Upper lobe of left lung (tissue), 6 donors: ENCODE results near the gene PDRG1. TPM values are rescaled to one million over a fixed set of nuclear protein-coding genes. Genes with fewer than 3 reads are reported as not detected.

Source experiments
- ATAC-seq, 2 donors: fragments of 200-7000 bp; cut with Tn5 transposase; one replicate each; pipeline ENCODE4 v1.9.1; 2022; ENCODE audit warnings: mild to moderate bottlenecking in 2 of 2, moderate library complexity in 2 of 2; ENCODE audit not compliant: low FRiP score in 2 of 2
- DNase-seq, 2 donors: peaks; one replicate each; pipeline ENCODE4 v3.0.0-alpha.2; 2019 to 2020
- H3K27ac ChIP-seq, 4 donors: fragments of 200-600 bp; sonication (generic); one replicate each; pipeline ENCODE4 v1.5.1; 2016 to 2019
- H3K27me3 ChIP-seq, 4 donors: fragments of 200-600 bp; sonication (generic); one replicate each; pipeline ENCODE4 v1.5.1; 2017 to 2019
- H3K36me3 ChIP-seq, 4 donors: fragments of 200-600 bp; sonication (generic); one replicate each; pipeline ENCODE4 v1.5.1; 2016 to 2019
- H3K4me1 ChIP-seq, 4 donors: fragments of 200-600 bp; sonication (generic); one replicate each; pipeline ENCODE4 v1.5.1; 2018 to 2019
- H3K4me3 ChIP-seq, 4 donors: fragments of 200-600 bp; sonication (generic); one replicate each; pipeline ENCODE4 v1.5.1; 2017 to 2019; ENCODE audit warnings: mild to moderate bottlenecking in 2 of 4, moderate library complexity in 1 of 4
- H3K9me3 ChIP-seq, 4 donors: fragments of 200-600 bp; sonication (generic); one replicate each; pipeline ENCODE4 v1.5.1; 2018 to 2019
- CTCF ChIP-seq, 6 experiments: fragments of 450-650 bp in 4 of 6; fragments of 200-600 bp in 2 of 6; sonication (generic) in 2 of 6; IDR thresholded peaks; one replicate each; pipeline ENCODE4 v1.5.1; 2016 to 2019; ENCODE audit warnings: antibody characterized with exemption in 6 of 6
- EP300 ChIP-seq, 4 donors: sonication (generic); formaldehyde crosslinking; IDR thresholded peaks; one replicate each; pipeline ENCODE4 v1.5.1; 2017; ENCODE audit warnings: antibody characterized with exemption in 4 of 4, control low read depth in 2 of 4
- POLR2A ChIP-seq, 4 donors: fragments of 450-650 bp; IDR thresholded peaks; one replicate each; pipeline ENCODE4 v1.5.1; 2016 to 2017; ENCODE audit warnings: antibody characterized with exemption in 4 of 4, mild to moderate bottlenecking in 2 of 4
- POLR2AphosphoS5 ChIP-seq, 2 donors: sonication (generic); formaldehyde crosslinking; IDR thresholded peaks; one replicate each; pipeline ENCODE4 v1.5.1; 2017; ENCODE audit warnings: antibody characterized with exemption in 2 of 2
- WGBS, 2 donors: methylation state at CpG; one replicate each; pipeline ENCODE4 v1.1.5; 2017 to 2018; 5-methylcytosine and 5-hydroxymethylcytosine counted together
- total RNA-seq, 6 donors: library from RNA; depleted of rRNA in 4 of 6; stranded (reverse); fragments of >200 nt in 4 of 6; gene quantifications; one replicate each; pipeline versions ENCODE4 v1.1.0 to v1.2.1, GENCODE V29; 2016 to 2021
- donor health status: DM: no; HTN: no; CAD: no; lungs with moderate emphysema.
- donor health status: DM: no; HTN: yes; CAD: no; lungs with severe emphysema.

PDRG1 gene
- total RNA-seq, 6 donors from 2014 or later: 3.0 to 11.8 (median 7.9) TPM

- no peak overlapping the region for H3K4me3 ChIP-seq
- ATAC-seq: no peak
- no peaks in the 10 kb centered on the region for H3K9me3 ChIP-seq
- no peaks in the 10 kb centered on the region for H3K4me1 ChIP-seq
- 82 to 85% methylated on average over 7 of the region's 7 CpGs for WGBS, 2 donors
- no peaks in the 10 kb centered on the region for H3K27me3 ChIP-seq
- no peak for DNase-seq
- TF ChIP-seq POLR2A (IDR thresholded peaks at IDR 0.05) (no peak), POLR2AphosphoS5 (IDR thresholded peaks at IDR 0.05) (no peak)
- H3K27ac ChIP-seq: no peak overlapping the region
- no peaks in the 10 kb centered on the region for H3K36me3 ChIP-seq
These were observed 36.2 kb downstream of the PDRG1 start for GRCh38 chr20:31915491-31916280.

- no peak for DNase-seq
- no peak for TF ChIP-seq POLR2A (IDR thresholded peaks at IDR 0.05)
- no peak for TF ChIP-seq POLR2AphosphoS5 (IDR thresholded peaks at IDR 0.05)
- TF ChIP-seq EP300 (IDR thresholded peaks at IDR 0.05): no peak
- no peak for TF ChIP-seq CTCF (IDR thresholded peaks at IDR 0.05)
- 79 to 81% methylated on average over 5 of the region's 5 CpGs for WGBS, 2 donors
These were observed 37.7 kb downstream of the PDRG1 start for GRCh38 chr20:31914170-31914569.

GRCh38 chr20:31913431-31914157 is 38.3 kb downstream of the PDRG1 start:
- 66 to 67% methylated on average over 10 to 12 of the region's 15 CpGs for WGBS, 2 donors
- TF ChIP-seq CTCF (IDR thresholded peaks at IDR 0.05) (no peak), EP300 (IDR thresholded peaks at IDR 0.05) (no peak), POLR2AphosphoS5 (IDR thresholded peaks at IDR 0.05) (no peak)
- peak in 1 of 2 donors; percentile 51 for DNase-seq

More at GRCh38 chr20:31914170-31914569, 37.7 kb downstream of the PDRG1 start:
- ATAC-seq: no peak
- no peak overlapping the region for H3K4me3 ChIP-seq
- H3K4me1 ChIP-seq: no peaks in the 10 kb centered on the region
- no peaks in the 10 kb centered on the region for H3K9me3 ChIP-seq
- H3K27me3 ChIP-seq: no peaks in the 10 kb centered on the region
- H3K27ac ChIP-seq: no peak overlapping the region
- H3K36me3 ChIP-seq: no peaks in the 10 kb centered on the region

DNA sequence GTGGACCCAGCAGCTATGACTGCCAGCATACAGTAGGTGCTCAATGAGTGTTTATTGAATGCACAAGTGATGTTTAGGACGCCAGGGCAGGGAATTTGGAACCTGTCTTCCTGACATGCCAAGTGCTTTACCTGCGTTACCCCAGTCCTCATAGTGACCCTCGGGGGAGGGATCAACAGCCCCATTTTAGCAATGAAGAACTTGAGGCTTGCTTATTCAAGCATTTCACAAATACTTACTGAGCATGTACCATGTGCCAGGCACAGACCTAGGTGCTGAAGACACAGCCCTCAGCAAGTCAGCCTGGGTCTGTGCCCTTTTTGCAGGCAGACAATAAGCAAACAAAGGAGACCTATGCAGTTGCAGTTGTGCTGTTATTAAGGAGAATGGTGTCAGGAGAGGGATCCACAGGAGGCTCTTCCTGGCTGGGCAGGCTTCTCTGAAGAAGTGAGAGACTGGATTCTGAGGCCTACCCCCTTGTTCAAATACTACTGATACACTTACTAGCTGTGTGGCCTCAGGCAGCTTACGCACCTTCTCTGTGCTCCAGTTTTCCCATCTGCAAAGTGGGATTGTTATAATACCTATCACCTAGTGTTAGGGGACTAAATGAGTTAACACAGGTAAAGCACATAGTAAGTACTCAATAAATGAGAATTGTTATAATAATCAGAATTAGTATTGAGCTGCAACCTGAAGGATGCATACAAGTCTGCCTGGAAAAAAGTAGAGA is 41.6 kb downstream of the PDRG1 start:
- H3K27me3 ChIP-seq: no peaks in the 10 kb centered on the region
- ATAC-seq: no peak
- 82 to 90% methylated on average over 4 of the region's 4 CpGs for WGBS, 2 donors

More at GRCh38 chr20:31913431-31914157, 38.3 kb downstream of the PDRG1 start:
- Histone ChIP-seq H3K9me3 (no peaks in the 10 kb centered on the region), H3K4me1 (no peaks in the 10 kb centered on the region), H3K27ac (no peak overlapping the region), H3K36me3 (no peaks in the 10 kb centered on the region), H3K27me3 (no peaks in the 10 kb centered on the region), H3K4me3 (no peak overlapping the region)
- ATAC-seq: peak in 1 of 2 donors; percentile 33

More for the DNA sequence above, 41.6 kb downstream of the PDRG1 start:
- Histone ChIP-seq H3K36me3 (no peaks in the 10 kb centered on the region), H3K9me3 (no peaks in the 10 kb centered on the region), H3K4me1 (no peaks in the 10 kb centered on the region), H3K4me3 (no peak overlapping the region), H3K27ac (no peak overlapping the region)
- DNase-seq: no peak
- TF ChIP-seq POLR2AphosphoS5 (IDR thresholded peaks at IDR 0.05): no peak
- TF ChIP-seq EP300 (IDR thresholded peaks at IDR 0.05): no peak
- TF ChIP-seq POLR2A (IDR thresholded peaks at IDR 0.05): no peak
- no peak for TF ChIP-seq CTCF (IDR thresholded peaks at IDR 0.05)
